GM18499 (cell line): ENCODE measurements around the gene ELMO1.

Experiments
- ATAC-seq: cut with Tn5 transposase; IDR thresholded peaks from one replicate; pipeline ENCODE4 v1.9.1; 2021; ENCODE audit warnings: moderate number of reproducible peaks; ENCODE audit not compliant: insufficient read depth, unreplicated experiment

ELMO1 gene

GRCh38 chr7:37352974-37353948 lies 95.4 kb downstream of the ELMO1 start:
- ATAC-seq = peak; percentile 40

- ATAC-seq = no peak
Measured at GRCh38 chr7:37352251-37352880, 96.3 kb downstream of the ELMO1 start.

- ATAC-seq = no peak
Measured at GRCh38 chr7:37351716-37352115, 96.9 kb downstream of the ELMO1 start.

GRCh38 chr7:37349979-37350590 lies 98.6 kb downstream of the ELMO1 start:
- peak; percentile 43 for ATAC-seq

GRCh38 chr7:37348982-37349381 lies 99.7 kb downstream of the ELMO1 start:
- ATAC-seq = no peak

GRCh38 chr7:37346761-37347160 lies 101.9 kb downstream of the ELMO1 start:
- ATAC-seq = no peak

GRCh38 chr7:37344886-37345579 lies 103.6 kb downstream of the ELMO1 start:
- ATAC-seq = no peak

- ATAC-seq = peak; percentile 33
Measured at GRCh38 chr7:37342688-37343471, 105.8 kb downstream of the ELMO1 start.

- ATAC-seq = peak; percentile 0
Measured at GRCh38 chr7:37342176-37342687, 106.4 kb downstream of the ELMO1 start.

- peak; percentile 40 for ATAC-seq
Measured at GRCh38 chr7:37341033-37341630, 107.5 kb downstream of the ELMO1 start.

- ATAC-seq = no peak
Measured at GRCh38 chr7:37338966-37339365, 109.7 kb downstream of the ELMO1 start.

GRCh38 chr7:37337522-37337921 lies 111.1 kb downstream of the ELMO1 start:
- no peak for ATAC-seq

GRCh38 chr7:37336259-37336658 lies 112.4 kb downstream of the ELMO1 start:
- peak; percentile 89 for ATAC-seq

GRCh38 chr7:37333075-37333474 lies 115.6 kb downstream of the ELMO1 start:
- no peak for ATAC-seq

GRCh38 chr7:37332243-37333016 lies 116.2 kb downstream of the ELMO1 start:
- no peak for ATAC-seq

GRCh38 chr7:37330775-37331174 lies 117.9 kb downstream of the ELMO1 start:
- ATAC-seq = no peak

- no peak for ATAC-seq
Measured at GRCh38 chr7:37329940-37330339, 118.7 kb downstream of the ELMO1 start.

GRCh38 chr7:37327288-37327687 lies 121.4 kb downstream of the ELMO1 start:
- no peak for ATAC-seq
